GM19395 (cell line): ENCODE data around the gene UACA.
A peak's percentile ranks its signal among the peaks of the same experiment; 100 is the strongest.

ENCODE experiments used
- ATAC-seq: cut with Tn5 transposase; IDR thresholded peaks from one replicate; pipeline ENCODE4 v1.9.1; 2021; ENCODE audit warnings: mild to moderate bottlenecking, moderate library complexity; ENCODE audit not compliant: unreplicated experiment

The UACA gene

GRCh38 chr15:70788114-70789049 is 25.0 kb upstream of the UACA start:
- ATAC-seq: no peak

DNA sequence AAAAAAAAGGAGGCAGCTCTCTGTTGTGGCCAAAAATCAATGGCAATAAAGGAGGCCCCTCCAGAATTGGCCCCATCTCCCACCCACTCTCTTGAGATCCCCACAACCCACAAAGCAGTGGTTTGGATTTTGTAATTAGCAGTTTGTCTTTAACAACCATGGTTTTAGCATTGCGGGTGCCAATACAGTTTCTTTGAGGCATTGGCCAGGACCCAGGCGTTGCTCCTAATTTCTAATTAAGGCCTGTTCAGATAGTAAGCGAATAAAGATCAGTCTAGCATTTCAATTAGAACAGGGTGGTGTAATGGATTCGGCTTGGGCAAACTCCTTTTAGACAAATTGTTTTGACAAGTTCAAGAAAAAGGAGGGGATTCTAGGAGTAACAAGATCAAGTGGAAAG is 23.6 kb upstream of the UACA start:
- ATAC-seq: no peak

GRCh38 chr15:70783610-70784022 is 20.3 kb upstream of the UACA start:
- no peak for ATAC-seq

- ATAC-seq: no peak
Observed at GRCh38 chr15:70783041-70783440, 19.7 kb upstream of the UACA start.

DNA sequence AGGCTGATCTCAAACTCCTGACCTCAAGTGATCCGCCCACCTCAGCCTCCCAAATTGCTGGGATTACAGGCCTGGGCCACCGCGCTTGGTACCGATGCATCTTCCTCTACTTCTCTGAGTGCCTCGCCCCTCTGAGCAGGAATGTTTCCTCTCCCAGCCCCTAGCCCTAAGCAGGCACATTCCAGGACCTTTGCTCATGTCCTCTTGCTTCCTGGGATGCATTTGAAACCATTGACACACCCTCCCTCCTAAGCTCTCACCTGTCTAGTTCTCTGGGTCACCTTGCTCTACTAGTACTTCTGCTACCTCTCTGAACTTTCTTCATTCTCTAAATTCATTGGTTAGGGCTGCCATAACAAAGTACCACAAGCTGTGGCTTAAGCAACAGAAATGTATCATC is 17.9 kb upstream of the UACA start:
- ATAC-seq: no peak

DNA sequence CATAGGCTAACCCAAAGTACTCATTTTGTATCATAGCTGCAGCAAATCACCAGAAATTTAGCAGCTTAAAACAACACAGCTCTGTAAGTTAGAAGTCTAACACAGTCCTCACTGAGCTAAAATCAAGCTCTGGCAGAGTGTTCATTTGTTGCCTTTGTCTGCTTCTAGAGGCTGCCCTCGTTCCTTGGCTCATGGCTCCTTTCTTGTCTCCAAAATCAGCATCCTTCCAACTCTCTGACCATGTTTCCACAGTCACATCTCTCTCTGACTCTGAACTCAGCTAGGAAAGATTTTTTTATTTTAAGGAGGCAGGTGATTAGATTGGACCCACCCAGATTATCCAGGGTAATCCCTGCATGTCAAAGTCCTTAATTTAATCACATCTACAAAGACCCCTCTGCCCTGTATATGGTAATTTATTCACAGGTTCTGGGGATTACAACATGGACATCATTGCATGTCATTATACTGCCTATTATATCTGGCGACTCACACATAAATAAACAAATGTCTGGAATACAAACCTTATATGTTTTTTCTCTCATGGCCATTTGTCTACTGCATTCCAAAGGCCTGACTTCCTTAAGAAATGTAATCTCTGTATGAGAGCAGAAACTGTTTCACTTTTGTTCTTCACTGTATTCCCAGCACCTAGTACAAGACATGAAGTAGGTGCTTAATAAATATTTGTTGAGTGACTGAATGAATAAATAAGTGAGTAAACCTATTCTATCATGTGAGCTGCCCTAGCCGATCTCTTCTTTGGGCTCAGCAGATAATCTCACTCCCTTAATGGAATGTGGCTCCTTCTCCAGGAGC is 15.1 kb upstream of the UACA start:
- ATAC-seq: no peak

DNA sequence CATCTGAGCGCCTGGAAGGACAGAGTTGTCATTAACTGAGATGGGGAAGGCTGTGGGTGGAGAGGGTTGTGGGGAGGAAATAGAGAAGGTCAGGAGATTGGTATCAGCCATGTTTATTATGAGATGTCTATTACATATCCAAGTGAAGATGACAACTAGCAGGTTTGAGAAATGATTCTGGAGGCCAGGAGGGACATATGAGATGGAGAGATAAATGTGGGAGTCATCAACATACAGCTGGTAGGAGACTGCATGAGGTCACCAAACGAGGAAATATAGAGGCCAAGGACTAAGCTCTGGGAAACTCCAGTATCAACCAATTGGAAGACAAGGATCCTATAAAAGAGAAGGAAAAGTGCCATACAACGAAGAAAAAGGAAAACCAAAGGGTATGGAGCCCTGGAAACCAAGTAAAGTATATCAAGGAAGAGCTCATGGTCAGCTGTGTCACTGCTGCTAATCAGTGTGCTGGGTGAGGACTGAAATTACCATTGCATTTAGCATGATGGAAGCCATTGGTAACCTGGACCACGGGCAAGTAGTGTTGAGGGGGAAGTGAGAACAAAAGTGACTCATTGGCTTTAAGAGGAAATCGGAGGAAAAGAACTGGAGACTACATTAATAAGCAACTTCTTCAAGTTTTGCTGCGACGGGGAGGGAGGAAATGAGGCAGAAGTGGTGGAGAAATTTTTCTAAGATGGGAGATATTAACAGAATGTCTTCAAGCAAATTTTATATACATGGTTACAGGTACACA is 14.0 kb upstream of the UACA start:
- no peak for ATAC-seq

DNA sequence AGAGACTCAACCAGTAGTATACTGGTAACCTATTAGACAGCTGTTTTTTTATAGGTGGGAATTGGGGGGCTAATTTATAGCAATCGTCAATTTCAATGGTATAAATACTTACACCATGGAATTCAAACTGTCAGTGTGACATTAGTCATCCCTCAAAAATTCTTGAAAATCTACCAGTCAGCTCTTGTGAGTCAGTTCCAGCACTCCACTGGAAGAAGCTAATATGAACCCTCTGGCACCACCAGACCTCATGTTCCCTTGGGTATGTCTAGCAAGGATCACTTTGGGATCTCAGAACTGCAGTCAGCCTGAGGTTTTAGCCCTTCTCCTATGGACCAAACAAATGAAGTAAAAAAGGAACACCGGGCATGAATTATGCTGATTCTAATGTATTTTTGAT is 11.8 kb upstream of the UACA start:
- no peak for ATAC-seq

GRCh38 chr15:70772402-70772801 is 9.0 kb upstream of the UACA start:
- no peak for ATAC-seq

- no peak for ATAC-seq
Observed at GRCh38 chr15:70770863-70771262, 7.5 kb upstream of the UACA start.

DNA sequence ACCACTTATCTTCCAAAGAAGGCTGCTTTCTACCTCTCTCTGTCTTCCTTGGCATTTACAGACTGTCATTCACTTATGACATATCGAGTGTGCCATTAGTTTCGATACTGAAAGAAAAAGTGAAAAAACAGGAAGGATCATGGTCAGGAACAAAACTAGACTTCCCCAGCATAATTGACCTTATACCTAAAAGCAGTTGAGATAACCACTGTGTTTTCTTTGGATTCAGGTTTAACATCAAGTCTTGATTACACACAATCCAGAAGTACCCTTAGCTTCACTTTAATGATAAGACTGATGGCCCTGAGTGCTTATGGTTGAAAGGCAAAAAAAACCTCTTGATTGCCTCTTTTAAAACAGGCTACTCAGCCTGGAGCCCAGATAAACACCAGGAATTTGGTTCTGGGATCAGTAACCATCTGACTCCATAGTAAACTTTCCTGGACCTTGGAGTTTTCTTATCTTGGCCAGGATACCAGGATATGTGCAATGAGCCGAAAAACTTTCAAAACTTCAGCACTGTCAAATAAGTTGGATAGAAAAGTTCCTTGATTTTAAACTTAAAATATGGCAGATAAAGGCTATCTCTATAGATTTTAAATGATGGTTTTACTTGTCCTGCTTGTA is 5.0 kb upstream of the UACA start:
- ATAC-seq: no peak

DNA sequence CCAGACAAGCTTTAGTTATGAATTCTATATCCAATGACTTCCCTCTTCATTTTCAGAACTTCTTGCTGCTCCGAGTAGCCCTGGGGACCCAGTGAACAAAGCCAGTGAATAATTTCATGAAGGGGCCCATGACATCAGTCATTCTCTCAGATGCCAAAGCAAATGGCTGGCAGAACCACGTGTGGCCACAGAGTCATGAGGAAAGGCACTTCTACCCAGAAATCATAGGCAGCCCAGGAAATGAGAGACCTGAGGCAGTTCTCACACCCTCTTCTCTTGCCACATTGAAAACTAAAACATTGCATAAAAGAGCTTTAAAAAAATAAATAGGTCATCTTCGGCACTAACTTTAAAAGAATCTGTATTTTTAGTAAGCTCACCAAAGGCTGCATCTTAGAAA is 4.3 kb upstream of the UACA start:
- no peak for ATAC-seq

GRCh38 chr15:70766597-70766996 is 3.2 kb upstream of the UACA start:
- ATAC-seq: no peak

DNA sequence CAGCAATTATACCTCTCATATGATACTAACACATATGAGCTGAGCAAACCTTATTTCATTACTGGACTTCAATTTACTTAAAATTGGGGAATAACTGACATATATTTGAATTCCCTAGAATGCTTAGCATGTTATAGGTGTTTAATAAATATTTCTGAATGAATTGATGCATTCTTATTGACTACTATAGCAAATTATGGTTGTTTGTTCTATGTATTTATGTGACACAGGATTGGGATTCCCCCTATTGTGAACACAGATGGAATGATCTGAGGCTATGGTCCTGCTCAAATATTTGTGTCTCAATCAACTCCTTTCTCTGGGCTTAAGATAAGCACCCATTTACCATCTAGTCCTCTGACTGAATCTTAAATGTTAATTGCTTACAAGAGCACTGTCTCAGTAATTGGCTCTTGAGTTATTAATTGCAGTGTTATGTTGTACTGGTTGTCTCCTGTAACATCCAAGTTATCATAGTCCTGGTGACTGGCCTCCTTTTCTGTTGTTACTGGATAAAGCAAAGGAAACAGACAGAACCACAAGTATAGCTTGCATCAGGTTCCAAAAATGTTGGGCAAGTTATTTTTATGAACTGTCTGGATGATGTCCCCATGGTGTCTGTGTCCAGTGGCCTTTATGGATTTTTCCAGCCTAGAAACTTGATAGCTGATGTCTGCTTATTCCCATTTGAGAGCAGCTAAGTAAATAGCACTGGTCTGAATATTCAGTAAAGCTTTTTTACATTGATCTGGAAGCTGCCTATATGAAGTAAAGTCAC is 2.3 kb upstream of the UACA start:
- ATAC-seq: no peak

- no peak for ATAC-seq
Observed at GRCh38 chr15:70763950-70764730, 782 bp upstream of the UACA start.

GRCh38 chr15:70762469-70763119 is 764 bp downstream of the UACA start:
- ATAC-seq: peak; percentile 17

DNA sequence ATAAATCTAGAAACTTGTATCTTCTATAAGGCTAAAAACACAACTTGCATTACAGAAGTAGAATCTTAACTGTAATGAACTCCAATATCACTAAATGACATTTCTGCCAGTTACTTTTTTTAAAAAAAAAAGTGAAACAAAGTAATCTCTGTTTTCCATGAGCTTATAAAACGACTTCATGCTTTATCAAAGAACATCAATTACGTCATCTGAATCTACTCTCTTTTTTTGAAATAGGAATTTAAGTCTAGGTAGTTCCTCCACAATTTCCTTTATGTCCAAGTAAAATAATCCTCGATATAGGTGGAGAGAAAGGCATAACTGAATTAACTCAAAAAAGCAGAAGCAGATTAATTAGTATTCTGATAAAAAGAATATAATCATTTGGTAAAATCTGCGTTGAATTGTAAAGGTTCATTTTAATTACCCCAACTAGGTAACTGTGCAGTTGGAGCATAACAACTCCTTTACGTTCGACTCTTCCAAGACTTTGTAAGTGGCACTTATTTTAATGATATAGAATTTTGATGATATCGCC is 1.4 kb downstream of the UACA start:
- no peak for ATAC-seq

- ATAC-seq: no peak
Observed at GRCh38 chr15:70761046-70761445, 2.3 kb downstream of the UACA start.
